ENCODE results near the gene AKR1D1. TPM values are rescaled to one million over a fixed set of nuclear protein-coding genes. Genes with fewer than 3 reads are reported as not detected.

AKR1D1 gene
- total RNA-seq, 1 donor from 2014 or later, result not detected

DNA sequence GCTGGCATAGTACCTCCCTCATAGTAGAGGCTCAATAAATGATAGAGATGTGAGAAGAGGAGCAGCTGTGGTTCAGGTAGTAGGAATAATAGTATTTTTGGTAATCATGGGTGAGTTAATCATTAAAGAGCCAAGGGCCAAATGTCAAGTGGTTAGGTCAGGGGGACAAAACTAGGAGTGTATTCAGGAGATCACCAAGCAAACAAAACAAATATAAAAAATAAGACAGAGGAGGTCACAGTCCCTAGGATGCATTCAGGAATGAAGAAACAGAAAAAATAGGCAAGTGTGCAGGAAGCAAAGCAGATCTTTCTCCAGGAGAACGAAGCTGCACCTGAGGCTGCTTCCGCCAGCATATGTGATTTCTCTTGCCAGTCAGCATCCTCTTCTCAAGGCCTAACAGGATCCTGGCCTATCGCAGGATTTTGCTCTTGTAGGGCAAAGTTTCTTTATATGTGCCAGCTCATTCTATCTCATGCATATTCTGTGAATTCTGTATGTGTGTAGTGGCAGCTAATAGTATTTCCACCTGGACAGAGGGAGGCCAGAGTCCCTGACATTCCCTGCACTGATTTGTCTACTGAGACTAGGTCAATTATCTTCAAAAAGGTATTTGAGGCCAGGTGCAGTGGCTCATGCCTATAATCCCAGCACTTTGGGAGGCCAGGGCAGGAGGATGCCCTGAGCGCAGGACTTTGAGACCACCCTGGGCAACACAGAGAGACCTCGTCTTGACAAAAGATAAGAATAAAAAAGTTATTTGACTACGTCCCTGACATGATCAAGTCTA is 82.7 kb downstream of the AKR1D1 start:
- Mint-ChIP-seq H3K36me3 (peaks cover 2% of the 10 kb centered on the region), H3K4me3 (no peak overlapping the region), H3K9me3 (peaks cover 20% of the 10 kb centered on the region), H3K27ac (peak overlapping the region; percentile 50), H3K4me1 (peaks cover 8% of the 10 kb centered on the region), H3K27me3 (ENCODE audit: insufficient read depth, low read depth) (no peaks in the 10 kb centered on the region)
- Histone ChIP-seq H3K27ac (no peak overlapping the region), H3K9ac (no peak overlapping the region), H3K4me1 (peaks cover 19% of the 10 kb centered on the region), H3K4me2 (no peak overlapping the region), H4K20me1 (ENCODE audit: low read depth) (no peaks in the 10 kb centered on the region), H3K4me3 (no peak overlapping the region), H3K36me3 (no peaks in the 10 kb centered on the region), H2AFZ (replicated peaks) (no peak overlapping the region), H3K27me3 (no peaks in the 10 kb centered on the region), H3F3A (ENCODE audit: low read depth) (peaks cover 26% of the 10 kb centered on the region), H3K79me2 (ENCODE audit: low read depth) (peaks cover 4% of the 10 kb centered on the region), H3K9me3 (ENCODE audit: low read depth) (peaks cover 9% of the 10 kb centered on the region)
- TF ChIP-seq, protein P1, sequence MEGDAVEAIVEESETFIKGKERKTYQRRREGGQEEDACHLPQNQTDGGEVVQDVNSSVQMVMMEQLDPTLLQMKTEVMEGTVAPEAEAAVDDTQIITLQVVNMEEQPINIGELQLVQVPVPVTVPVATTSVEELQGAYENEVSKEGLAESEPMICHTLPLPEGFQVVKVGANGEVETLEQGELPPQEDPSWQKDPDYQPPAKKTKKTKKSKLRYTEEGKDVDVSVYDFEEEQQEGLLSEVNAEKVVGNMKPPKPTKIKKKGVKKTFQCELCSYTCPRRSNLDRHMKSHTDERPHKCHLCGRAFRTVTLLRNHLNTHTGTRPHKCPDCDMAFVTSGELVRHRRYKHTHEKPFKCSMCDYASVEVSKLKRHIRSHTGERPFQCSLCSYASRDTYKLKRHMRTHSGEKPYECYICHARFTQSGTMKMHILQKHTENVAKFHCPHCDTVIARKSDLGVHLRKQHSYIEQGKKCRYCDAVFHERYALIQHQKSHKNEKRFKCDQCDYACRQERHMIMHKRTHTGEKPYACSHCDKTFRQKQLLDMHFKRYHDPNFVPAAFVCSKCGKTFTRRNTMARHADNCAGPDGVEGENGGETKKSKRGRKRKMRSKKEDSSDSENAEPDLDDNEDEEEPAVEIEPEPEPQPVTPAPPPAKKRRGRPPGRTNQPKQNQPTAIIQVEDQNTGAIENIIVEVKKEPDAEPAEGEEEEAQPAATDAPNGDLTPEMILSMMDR (IDR thresholded peaks at IDR 0.05), result no peak
- no peak for TF ChIP-seq EZH2 (IDR thresholded peaks at IDR 0.05)
- no peak for TF ChIP-seq EZH2phosphoT487 (IDR thresholded peaks at IDR 0.05)
- DNase-seq (ENCODE audit: low spot score), result no peak

DNA sequence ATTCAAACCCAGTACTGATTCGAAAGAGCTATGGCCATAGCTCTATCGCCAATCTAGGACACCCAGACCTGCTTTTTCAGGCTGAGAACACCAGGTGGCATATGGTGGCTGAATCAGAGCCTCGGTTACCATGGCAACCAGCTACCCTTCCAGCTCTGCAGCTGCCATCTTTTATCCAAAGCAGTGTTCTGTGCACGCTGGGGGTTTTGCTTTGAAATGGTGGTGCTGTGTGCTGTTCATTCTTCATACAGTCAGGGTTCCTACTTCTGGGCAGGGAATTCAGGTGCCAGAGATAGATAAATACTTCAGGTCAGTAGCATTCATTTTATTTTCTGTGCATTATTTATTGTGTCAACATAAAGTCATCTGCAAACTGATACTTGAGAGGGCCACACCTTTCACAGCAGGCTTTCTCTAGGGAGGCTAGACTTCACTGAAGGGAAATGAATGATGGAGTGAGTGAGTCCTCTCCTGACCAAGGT is 85.4 kb downstream of the AKR1D1 start:
- Histone ChIP-seq H3K9ac (no peak overlapping the region), H3K27me3 (no peaks in the 10 kb centered on the region), H3F3A (ENCODE audit: low read depth) (peaks cover 34% of the 10 kb centered on the region), H4K20me1 (ENCODE audit: low read depth) (no peaks in the 10 kb centered on the region), H3K4me1 (peaks cover 23% of the 10 kb centered on the region), H3K4me3 (no peak overlapping the region), H3K9me3 (ENCODE audit: low read depth) (peaks cover 21% of the 10 kb centered on the region), H3K36me3 (peaks cover 4% of the 10 kb centered on the region), H3K79me2 (ENCODE audit: low read depth) (peaks cover 4% of the 10 kb centered on the region), H2AFZ (replicated peaks) (peak overlapping the region; percentile 75), H3K27ac (no peak overlapping the region), H3K4me2 (no peak overlapping the region)
- Mint-ChIP-seq H3K4me3 (no peak overlapping the region), H3K27me3 (ENCODE audit: insufficient read depth, low read depth) (peaks cover 2% of the 10 kb centered on the region), H3K4me1 (peaks cover 13% of the 10 kb centered on the region), H3K9me3 (peaks cover 35% of the 10 kb centered on the region), H3K27ac (no peak overlapping the region), H3K36me3 (peaks cover 15% of the 10 kb centered on the region)
- peak; percentile 99 for DNase-seq (ENCODE audit: low spot score)
- TF ChIP-seq EZH2 (IDR thresholded peaks at IDR 0.05), result no peak
- TF ChIP-seq, protein P1 (IDR thresholded peaks at IDR 0.05), result peak; percentile 77

DNA sequence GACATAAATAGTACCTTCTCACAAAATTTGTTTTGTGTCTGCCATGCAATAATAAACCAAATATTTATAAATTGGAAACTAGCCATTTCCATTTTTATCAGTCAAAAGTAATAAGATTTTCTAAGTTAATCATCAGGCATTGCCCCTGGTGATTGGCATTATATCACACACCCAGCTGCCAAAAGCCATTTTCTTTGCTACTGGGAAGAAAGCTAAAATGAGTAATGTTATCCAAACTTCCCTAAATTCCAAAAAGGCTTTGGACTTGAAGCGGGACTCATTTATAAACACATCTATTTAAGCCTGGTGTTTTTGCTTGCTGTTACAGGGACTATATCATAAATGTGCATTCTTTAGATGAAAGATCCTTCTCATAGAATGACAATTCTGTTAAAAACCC is 86.0 kb downstream of the AKR1D1 start:
- Histone ChIP-seq H3K36me3 (peaks cover 4% of the 10 kb centered on the region), H3F3A (ENCODE audit: low read depth) (peaks cover 40% of the 10 kb centered on the region), H3K9ac (no peak overlapping the region), H4K20me1 (ENCODE audit: low read depth) (no peaks in the 10 kb centered on the region), H3K9me3 (ENCODE audit: low read depth) (peaks cover 21% of the 10 kb centered on the region), H3K27ac (no peak overlapping the region), H3K4me3 (no peak overlapping the region), H3K4me1 (peaks cover 29% of the 10 kb centered on the region), H2AFZ (replicated peaks) (no peak overlapping the region), H3K4me2 (no peak overlapping the region), H3K79me2 (ENCODE audit: low read depth) (peaks cover 4% of the 10 kb centered on the region), H3K27me3 (no peaks in the 10 kb centered on the region)
- Mint-ChIP-seq H3K36me3 (peaks cover 15% of the 10 kb centered on the region), H3K27ac (no peak overlapping the region), H3K4me1 (peaks cover 19% of the 10 kb centered on the region), H3K27me3 (ENCODE audit: insufficient read depth, low read depth) (peaks cover 2% of the 10 kb centered on the region), H3K4me3 (no peak overlapping the region), H3K9me3 (peaks cover 32% of the 10 kb centered on the region)
- DNase-seq (ENCODE audit: low spot score), result no peak
- TF ChIP-seq EZH2phosphoT487 (IDR thresholded peaks at IDR 0.05), result no peak
- TF ChIP-seq, protein P1 (IDR thresholded peaks at IDR 0.05), result no peak

Measured in neural progenitor cell (in vitro differentiated cells).